Measurements from ENCODE around the gene ZNF490. TPM values are rescaled to one million over a fixed set of nuclear protein-coding genes. Genes with fewer than 3 reads are reported as not detected.

ZNF490 gene
- total RNA-seq, 2 experiments from 2014 or later: 6.2 to 7.1 TPM

GRCh38 chr19:12606796-12607195 is 3.8 kb downstream of the ZNF490 start:
- POLR2A ChIA-PET: no interaction called here
- no peak for ATAC-seq (ENCODE audit: poor library complexity)
- DNase-seq: no peak
- Histone ChIP-seq H3K27me3 (ENCODE audit: control insufficient read depth in 1 of 2, insufficient read depth in 2 of 2, low read length in 2 of 2) (no peaks in the 10 kb centered on the region), H3K4me3 (ENCODE audit: low read length) (no peak overlapping the region), H3K27ac (ENCODE audit: low read depth in 1 of 2, low read length in 2 of 2) (no peak overlapping the region), H3K4me1 (ENCODE audit: insufficient read depth, low read length) (peaks cover 24% of the 10 kb centered on the region), H3K9me3 (ENCODE audit: control insufficient read depth in 1 of 2, insufficient read depth in 1 of 2, low read length in 2 of 2) (no peaks in the 10 kb centered on the region), H3K36me3 (ENCODE audit: insufficient read depth, low read length) (peaks cover 14% of the 10 kb centered on the region)
- intact Hi-C loops (cut with DNase I, micrococcal nuclease): loop anchor here in 1 of 2 experiments (5.0 kb wide), 1 partner anchor 39 kb away; no protein-coding TSS in a partner anchor
- no peaks in the 10 kb centered on the region for H3K27me3 Mint-ChIP-seq
- CTCF ChIA-PET: no interaction called here
- peaks cover 33% of the 10 kb centered on the region for H3K4me1 Mint-ChIP-seq (ENCODE audit: low read depth)
- H3K9me3 Mint-ChIP-seq: no peaks in the 10 kb centered on the region
- H3K36me3 Mint-ChIP-seq (ENCODE audit: low read depth): peaks cover 23% of the 10 kb centered on the region
- no peak for TF ChIP-seq CTCF (IDR thresholded peaks at IDR 0.05)
- H3K27ac Mint-ChIP-seq: no peak overlapping the region
- H3K4me3 Mint-ChIP-seq: no peak overlapping the region

- DNase-seq (peak in 9 of 14 experiments; percentile 14 to 81 (median 52)), ATAC-seq (ENCODE audit: poor library complexity) (peak; percentile 96)
- no peak overlapping the region for H3K4me3 Mint-ChIP-seq
- Histone ChIP-seq H3K9me3 (ENCODE audit: control insufficient read depth in 1 of 2, insufficient read depth in 1 of 2, low read length in 2 of 2) (no peaks in the 10 kb centered on the region), H3K4me1 (ENCODE audit: insufficient read depth, low read length) (peaks cover 13% of the 10 kb centered on the region), H3K4me3 (ENCODE audit: low read length) (no peak overlapping the region), H3K27ac (ENCODE audit: low read depth in 1 of 2, low read length in 2 of 2) (no peak overlapping the region), H3K36me3 (ENCODE audit: insufficient read depth, low read length) (peaks cover 12% of the 10 kb centered on the region), H3K27me3 (ENCODE audit: control insufficient read depth in 1 of 2, insufficient read depth in 2 of 2, low read length in 2 of 2) (no peaks in the 10 kb centered on the region)
- no peak for TF ChIP-seq CTCF (IDR thresholded peaks at IDR 0.05)
- ChIA-PET CTCF (interaction anchor here (0.8 to 2.7 kb wide), 6 partner anchors 10 to 154 kb away, joined by 3 to 8 read pairs (median 5); no protein-coding TSS in a partner anchor), POLR2A (interaction anchor here (1.2 to 2.8 kb wide), 3 partner anchors 10 to 188 kb away, joined by 3 to 15 read pairs (median 7); partner anchors contain the start of gene JUNB)
- peak overlapping the region; percentile 64 for H3K27ac Mint-ChIP-seq
- intact Hi-C loops (cut with DNase I, micrococcal nuclease): no loop called here
- no peaks in the 10 kb centered on the region for H3K9me3 Mint-ChIP-seq
- H3K4me1 Mint-ChIP-seq (ENCODE audit: low read depth): peaks cover 12% of the 10 kb centered on the region
- H3K36me3 Mint-ChIP-seq (ENCODE audit: low read depth): peaks cover 17% of the 10 kb centered on the region
- no peaks in the 10 kb centered on the region for H3K27me3 Mint-ChIP-seq
Observed at GRCh38 chr19:12603714-12604113, 6.9 kb downstream of the ZNF490 start.

DNA sequence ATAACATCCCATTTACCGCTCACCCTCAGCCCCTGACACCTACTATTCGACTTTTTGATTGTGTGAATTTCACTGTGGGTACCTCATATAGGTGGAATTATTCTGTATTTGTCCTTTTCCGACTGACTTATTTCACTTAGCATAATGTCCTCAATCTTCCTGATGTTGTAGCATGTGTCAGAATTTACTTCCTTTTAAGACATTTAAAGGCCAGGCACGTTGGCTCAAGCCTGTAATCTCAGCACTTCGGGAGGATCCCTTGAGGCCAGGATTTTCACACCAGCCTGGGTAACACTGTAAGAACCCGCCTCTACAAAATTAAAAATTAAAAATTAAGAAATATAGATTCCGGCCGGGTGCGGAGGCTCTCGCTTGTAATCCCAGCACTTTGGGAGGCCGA is 13.0 kb downstream of the ZNF490 start:
- H3K9me3 Mint-ChIP-seq: no peaks in the 10 kb centered on the region
- CTCF ChIA-PET: no interaction called here
- intact Hi-C loops (cut with DNase I, micrococcal nuclease): no loop called here
- H3K4me3 ChIP-seq (ENCODE audit: low read length): no peak overlapping the region
- H3K4me1 Mint-ChIP-seq (ENCODE audit: low read depth): no peaks in the 10 kb centered on the region
- H3K9me3 ChIP-seq (ENCODE audit: control insufficient read depth in 1 of 2, insufficient read depth in 1 of 2, low read length in 2 of 2): no peaks in the 10 kb centered on the region
- ATAC-seq (ENCODE audit: poor library complexity) (no peak), DNase-seq (no peak)
- H3K4me1 ChIP-seq (ENCODE audit: insufficient read depth, low read length): no peaks in the 10 kb centered on the region
- TF ChIP-seq CTCF (IDR thresholded peaks at IDR 0.05): no peak
- no peak overlapping the region for H3K27ac ChIP-seq (ENCODE audit: low read depth in 1 of 2, low read length in 2 of 2)
- peaks cover 10% of the 10 kb centered on the region for H3K36me3 ChIP-seq (ENCODE audit: insufficient read depth, low read length)
- POLR2A ChIA-PET: no interaction called here
- H3K27me3 Mint-ChIP-seq: no peaks in the 10 kb centered on the region
- peaks cover 30% of the 10 kb centered on the region for H3K36me3 Mint-ChIP-seq (ENCODE audit: low read depth)
- H3K4me3 Mint-ChIP-seq: no peak overlapping the region
- H3K27me3 ChIP-seq (ENCODE audit: control insufficient read depth in 1 of 2, insufficient read depth in 2 of 2, low read length in 2 of 2): no peaks in the 10 kb centered on the region
- H3K27ac Mint-ChIP-seq: no peak overlapping the region

Measured in CD4-positive, alpha-beta T cell (primary cell).